GM12875 (cell line): ENCODE measurements around the gene JAG2.
"Not testable (repeated sequence)": the region's sequence is repeated elsewhere in the genome, so short reads cannot be mapped to it uniquely, and the experiment has no call there.

Experiments
- H3K4me3 ChIP-seq: one replicate; pipeline ENCODE4 v1.5.1; 2011; ENCODE audit warnings: low read depth, low read length, control low read depth
- CTCF ChIP-seq: IDR thresholded peaks from 2 replicates; pipeline ENCODE4 v1.5.1; 2011; ENCODE audit warnings: low read depth, mild to moderate bottlenecking, control low read depth, inconsistent platforms, low read length, moderate library complexity, borderline replicate concordance; ENCODE audit not compliant: insufficient read depth

Gene JAG2

DNA sequence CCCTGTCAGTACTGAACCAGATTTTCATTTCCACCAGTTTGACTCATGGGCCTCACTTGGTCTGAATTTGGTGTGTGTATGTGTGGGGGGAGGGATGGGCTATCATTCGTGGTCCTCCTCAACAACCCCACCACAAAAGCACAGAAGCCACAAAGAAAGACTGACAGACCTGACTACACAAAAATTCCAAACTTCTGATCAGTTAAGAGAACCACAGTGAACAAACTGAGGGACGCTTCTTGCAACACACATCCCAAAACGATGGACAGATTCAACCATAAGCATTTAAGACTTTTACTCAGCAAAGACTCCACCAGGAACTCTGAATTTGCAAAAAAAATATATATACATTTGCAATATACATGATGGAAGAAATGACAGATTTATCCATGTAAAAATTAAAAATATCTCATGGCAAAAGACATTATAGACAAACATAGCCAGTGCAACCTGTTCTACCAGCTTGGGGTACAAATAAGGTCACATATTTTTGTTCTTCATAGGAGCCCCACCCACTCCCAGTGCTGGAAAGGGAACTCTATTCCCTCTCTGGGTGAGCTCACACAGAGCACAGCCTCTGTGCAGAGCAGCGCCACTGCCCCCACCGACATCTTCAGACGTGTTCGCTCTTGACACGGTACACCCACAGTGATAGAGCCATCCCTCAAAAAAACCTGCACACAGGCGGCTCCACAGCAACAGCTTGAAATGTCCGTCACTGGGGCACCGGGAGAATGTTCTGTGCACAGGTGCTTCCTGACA, 49.7 kb downstream of the JAG2 start:
- no peak overlapping the region for H3K4me3 ChIP-seq
- TF ChIP-seq CTCF = no peak

- no peak overlapping the region for H3K4me3 ChIP-seq
- no peak for TF ChIP-seq CTCF
Observed at GRCh38 chr14:105117710-105118385, 50.7 kb downstream of the JAG2 start.

DNA sequence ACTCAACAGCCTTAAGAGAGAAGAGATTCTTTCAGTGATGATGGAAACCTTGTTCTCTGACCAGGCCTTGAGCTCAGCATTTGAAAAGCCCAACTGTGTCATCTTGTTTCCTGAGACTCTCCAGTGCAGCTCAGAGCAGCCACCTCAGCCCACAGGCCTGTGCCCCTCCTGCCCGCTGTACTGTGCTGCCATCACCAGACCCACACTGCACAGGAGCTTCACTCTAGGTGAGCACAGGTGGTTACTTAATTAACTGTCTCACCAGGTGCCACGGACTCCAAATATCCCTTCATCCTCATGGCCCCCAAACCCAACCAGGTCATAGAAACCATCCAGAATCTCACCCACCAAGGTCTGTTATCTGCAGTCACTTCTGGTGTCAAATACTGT, 51.3 kb downstream of the JAG2 start:
- no peak overlapping the region for H3K4me3 ChIP-seq
- TF ChIP-seq CTCF = no peak

DNA sequence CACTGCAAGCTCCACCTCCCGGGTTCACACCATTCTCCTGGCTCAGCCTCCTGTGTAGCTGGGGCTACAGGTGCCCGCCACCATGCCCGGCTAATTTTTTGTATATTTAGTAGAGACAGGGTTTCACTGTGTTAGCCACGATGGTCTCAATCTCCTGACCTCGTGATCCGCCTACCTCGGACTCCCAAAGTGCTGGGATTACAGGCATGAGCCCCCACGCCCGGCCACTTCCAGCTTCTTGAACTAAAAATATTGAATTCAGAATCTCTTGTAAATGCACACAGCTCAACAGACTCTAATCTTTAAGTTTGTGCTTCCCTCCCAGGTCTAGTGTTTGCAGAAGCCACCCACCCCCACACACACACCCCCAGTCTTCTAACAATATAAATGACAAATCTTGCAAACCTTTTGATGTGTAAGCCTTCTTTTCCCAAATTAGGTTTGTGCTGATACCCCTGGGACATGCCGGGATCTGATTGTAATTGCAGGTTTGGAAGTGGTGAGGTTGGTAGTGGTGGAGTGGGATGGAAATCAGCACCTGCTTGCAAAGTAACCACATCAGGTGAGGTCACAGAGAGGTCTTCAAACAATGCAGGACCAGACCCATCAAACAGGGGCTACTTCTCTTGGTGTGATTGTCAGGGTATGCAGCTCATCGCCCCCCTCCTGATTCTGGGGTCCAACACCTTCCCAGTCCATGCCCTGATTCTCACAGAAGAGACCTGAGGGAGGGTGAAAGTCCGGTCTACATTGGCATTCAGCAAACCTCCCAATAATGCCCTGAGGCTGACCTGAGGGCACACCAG, 51.9 kb downstream of the JAG2 start:
- no peak for TF ChIP-seq CTCF
- no peak overlapping the region for H3K4me3 ChIP-seq

GRCh38 chr14:105109243-105109642, 59.3 kb downstream of the JAG2 start:
- not testable (repeated sequence) for H3K4me3 ChIP-seq

- no peak for TF ChIP-seq CTCF
- H3K4me3 ChIP-seq = no peak overlapping the region
Observed at GRCh38 chr14:105108516-105108864, 60.1 kb downstream of the JAG2 start.

DNA sequence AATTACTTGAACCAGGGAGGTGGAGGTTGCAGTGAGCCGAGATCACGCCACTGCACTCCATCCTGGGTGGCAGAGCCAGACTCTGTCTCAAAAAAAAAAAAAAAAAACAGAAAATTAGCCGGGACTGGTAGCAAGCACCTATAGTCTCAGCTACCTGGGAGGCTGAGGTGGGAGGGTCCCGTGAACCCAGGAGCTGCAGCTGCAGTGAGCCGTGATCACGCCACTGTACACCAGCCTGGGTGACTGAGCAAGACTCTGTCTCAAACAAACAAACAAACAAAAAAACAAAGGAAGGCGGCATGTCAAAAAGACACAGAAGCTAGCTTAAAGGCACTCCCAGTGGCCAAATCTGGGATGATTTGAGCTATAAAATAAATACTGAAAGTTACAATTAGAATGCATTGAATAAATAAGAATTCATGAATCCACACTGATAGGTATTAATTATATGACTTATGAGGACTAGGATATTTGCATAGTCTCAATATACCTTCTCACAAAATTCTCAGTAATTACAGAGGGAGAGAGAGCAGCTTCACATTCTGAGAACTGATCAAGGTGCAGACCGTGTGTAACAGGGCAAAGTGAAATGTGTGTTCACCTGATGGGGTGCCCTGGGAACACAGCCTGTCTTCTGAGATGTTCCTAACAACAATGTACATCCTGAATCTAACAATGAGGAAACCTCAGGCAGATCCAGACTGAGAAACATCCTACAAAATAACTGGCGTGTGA, 60.6 kb downstream of the JAG2 start:
- TF ChIP-seq CTCF = no peak
- no peak overlapping the region for H3K4me3 ChIP-seq
